Caco-2 (cell line): Measurements from ENCODE around the gene XXYLT1. TPM values are rescaled to one million over a fixed set of nuclear protein-coding genes. Genes with fewer than 3 reads are reported as not detected.

Experiments
- BruUV-seq: library from RNA; stranded (reverse); fragments of 400-500 nt; replicated peaks from 2 replicates; lab custom pipeline; 2021; lab: Mats Ljungman, UMichigan
- CTCF ChIA-PET: fragments of 300-600 bp; sonication (Branson Sonifier 250); formaldehyde crosslinking; loops from one replicate; lab custom pipeline; 2022; ENCODE audit warnings: antibody characterized with exemption; lab: Charles Lee
- POLR2A ChIA-PET: fragments of 300-600 bp; sonication (Branson Sonifier 250); formaldehyde crosslinking; loops from one replicate; lab custom pipeline; 2022; ENCODE audit warnings: antibody characterized with exemption; lab: Charles Lee
- DNase-seq, 2 experiments: peaks; one replicate each; pipeline versions ENCODE4 v3.0.0 to v3.0.0-alpha.2; 2020 to 2022
- H3K27me3 ChIP-seq: replicated peaks from 2 replicates; pipeline ENCODE4 v1.6.0; 2011; ENCODE audit warnings: low read length; ENCODE audit not compliant: control insufficient read depth, insufficient read depth
- H3K36me3 ChIP-seq: 2 replicates; pipeline ENCODE4 v1.5.1; 2011; ENCODE audit warnings: low read length; ENCODE audit not compliant: control insufficient read depth, insufficient read depth
- H3K4me1 ChIP-seq: fragments of 250-450 bp; sonication (Bioruptor Pico); 2 replicates; pipeline ENCODE4 v1.5.1; 2020; ENCODE audit warnings: mild to moderate bottlenecking
- H3K4me3 ChIP-seq: 2 replicates; pipeline ENCODE4 v1.5.1; 2011; ENCODE audit warnings: low read depth, mild to moderate bottlenecking, control low read depth, low read length
- H3K9me3 ChIP-seq: fragments of 250-450 bp; sonication (Bioruptor Pico); 2 replicates; pipeline ENCODE4 v1.5.1; 2020; ENCODE audit warnings: mild to moderate bottlenecking, moderate library complexity
- H3K27ac Mint-ChIP-seq: one replicate; pipeline ENCODE4 v1.8.0; 2022; ENCODE audit warnings: mixed read lengths; ENCODE audit not compliant: unreplicated experiment
- H3K27me3 Mint-ChIP-seq: one replicate; pipeline ENCODE4 v1.8.0; 2022; ENCODE audit warnings: mixed read lengths; ENCODE audit not compliant: insufficient read depth, unreplicated experiment
- H3K36me3 Mint-ChIP-seq: one replicate; pipeline ENCODE4 v1.8.0; 2022; ENCODE audit warnings: mild to moderate bottlenecking, mixed read lengths; ENCODE audit not compliant: insufficient read depth, unreplicated experiment
- H3K4me1 Mint-ChIP-seq: one replicate; pipeline ENCODE4 v1.8.0; 2022; ENCODE audit warnings: low read depth, mixed read lengths; ENCODE audit not compliant: unreplicated experiment
- H3K4me3 Mint-ChIP-seq: one replicate; pipeline ENCODE4 v1.8.0; 2022; ENCODE audit warnings: mild to moderate bottlenecking, moderate library complexity, mixed read lengths; ENCODE audit not compliant: unreplicated experiment
- H3K9me3 Mint-ChIP-seq: one replicate; pipeline ENCODE4 v1.8.0; 2022; ENCODE audit warnings: mixed read lengths; ENCODE audit not compliant: unreplicated experiment
- intact Hi-C: fragments of 100-400 bp; cut with micrococcal nuclease; formaldehyde crosslinking; loops from one replicate; pipeline ENCODE4 v1.10.0; 2022; ENCODE audit not compliant: unreplicated experiment
- total RNA-seq: library from RNA; stranded (reverse); gene quantifications from 2 replicates; pipeline ENCODE4 v1.2.3, GENCODE V29; 2022
- TF ChIP-seq, protein P1 (sequence below), 2 experiments: fragments of 200-600 bp in 1 of 2; IDR thresholded peaks; 1 replicate in 1 of 2; 2 replicates in 1 of 2; pipeline versions ENCODE4 v1.5.1 to v1.8.0; 2011 to 2022; ENCODE audit warnings: antibody characterized with exemption in 1 of 2, control low read depth in 1 of 2, inconsistent platforms in 1 of 2, low read depth in 1 of 2, low read length in 1 of 2, mild to moderate bottlenecking in 1 of 2, moderate library complexity in 1 of 2; ENCODE audit not compliant: insufficient read depth in 1 of 2, severe bottlenecking in 1 of 2, unreplicated experiment in 1 of 2

XXYLT1 gene
- total RNA-seq, 1 experiment from 2014 or later: 14.2 TPM

DNA sequence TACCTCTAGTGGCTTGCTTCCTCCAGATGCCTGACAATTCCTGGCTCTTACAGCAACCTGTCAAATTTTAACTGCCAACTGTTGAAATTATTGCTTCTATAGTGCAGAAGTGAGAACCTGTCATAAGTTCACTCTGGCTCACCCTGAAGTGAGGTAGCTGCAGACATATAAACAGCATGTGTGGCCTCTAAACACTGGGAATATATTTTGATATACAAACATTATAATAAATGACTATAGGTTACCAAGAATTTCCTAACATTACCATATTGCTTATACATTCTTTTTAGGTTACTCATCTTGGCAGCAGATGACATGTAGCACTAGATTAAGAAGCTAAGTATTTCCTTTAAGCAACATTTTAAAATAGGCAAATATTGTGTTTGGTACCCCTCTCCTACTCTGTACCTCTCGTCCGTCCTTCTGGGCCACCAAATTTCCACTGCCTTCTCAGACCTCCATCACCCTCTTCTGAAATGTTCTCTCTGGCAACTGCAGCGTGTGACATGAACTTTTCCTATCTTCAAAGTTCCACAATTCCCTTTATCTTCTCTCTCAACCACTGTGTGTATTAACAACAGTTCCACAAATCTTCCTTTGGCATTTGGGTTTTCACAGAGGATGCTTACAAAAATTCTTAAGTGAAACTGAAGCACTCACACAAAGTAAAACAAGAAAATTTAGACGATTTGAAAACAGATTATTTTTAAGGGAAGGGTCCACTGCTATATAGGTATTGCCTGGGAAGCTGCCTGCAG, 15.3 kb upstream of the XXYLT1 start:
- CTCF ChIA-PET: interaction anchor here (4.1 kb wide), 1 partner anchor 15 kb away, joined by 34 read pairs; the partner anchor contains the start of gene XXYLT1
- Mint-ChIP-seq H3K4me1 (peaks cover 28% of the 10 kb centered on the region), H3K27me3 (no peaks in the 10 kb centered on the region), H3K4me3 (peak overlapping the region; percentile 4), H3K36me3 (peaks cover 22% of the 10 kb centered on the region), H3K27ac (no peak overlapping the region), H3K9me3 (no peaks in the 10 kb centered on the region)
- no TSS peak for BruUV-seq
- H3K27me3 ChIP-seq: no peaks in the 10 kb centered on the region
- H3K9me3 ChIP-seq: 0 out of 2 replicates have a peak, but pooled peaks cover 3% of the 10 kb centered on the region
- POLR2A ChIA-PET: interaction anchor here (1.0 kb wide), 1 partner anchor 11 kb away, joined by 3 read pairs; no protein-coding TSS in a partner anchor
- H3K4me3 ChIP-seq: no peak overlapping the region
- 0 out of 2 replicates have a peak, but pooled peaks cover 1% of the 10 kb centered on the region for H3K36me3 ChIP-seq
- no peak for DNase-seq
- intact Hi-C loops: no loop called here
- TF ChIP-seq, protein P1, sequence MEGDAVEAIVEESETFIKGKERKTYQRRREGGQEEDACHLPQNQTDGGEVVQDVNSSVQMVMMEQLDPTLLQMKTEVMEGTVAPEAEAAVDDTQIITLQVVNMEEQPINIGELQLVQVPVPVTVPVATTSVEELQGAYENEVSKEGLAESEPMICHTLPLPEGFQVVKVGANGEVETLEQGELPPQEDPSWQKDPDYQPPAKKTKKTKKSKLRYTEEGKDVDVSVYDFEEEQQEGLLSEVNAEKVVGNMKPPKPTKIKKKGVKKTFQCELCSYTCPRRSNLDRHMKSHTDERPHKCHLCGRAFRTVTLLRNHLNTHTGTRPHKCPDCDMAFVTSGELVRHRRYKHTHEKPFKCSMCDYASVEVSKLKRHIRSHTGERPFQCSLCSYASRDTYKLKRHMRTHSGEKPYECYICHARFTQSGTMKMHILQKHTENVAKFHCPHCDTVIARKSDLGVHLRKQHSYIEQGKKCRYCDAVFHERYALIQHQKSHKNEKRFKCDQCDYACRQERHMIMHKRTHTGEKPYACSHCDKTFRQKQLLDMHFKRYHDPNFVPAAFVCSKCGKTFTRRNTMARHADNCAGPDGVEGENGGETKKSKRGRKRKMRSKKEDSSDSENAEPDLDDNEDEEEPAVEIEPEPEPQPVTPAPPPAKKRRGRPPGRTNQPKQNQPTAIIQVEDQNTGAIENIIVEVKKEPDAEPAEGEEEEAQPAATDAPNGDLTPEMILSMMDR (IDR thresholded peaks at IDR 0.05; ENCODE audit: insufficient read depth in 1 of 2, low read depth in 1 of 2, low read length in 1 of 2, severe bottlenecking in 1 of 2, unreplicated experiment in 1 of 2): no peak
- H3K4me1 ChIP-seq: peaks cover 56% of the 10 kb centered on the region

DNA sequence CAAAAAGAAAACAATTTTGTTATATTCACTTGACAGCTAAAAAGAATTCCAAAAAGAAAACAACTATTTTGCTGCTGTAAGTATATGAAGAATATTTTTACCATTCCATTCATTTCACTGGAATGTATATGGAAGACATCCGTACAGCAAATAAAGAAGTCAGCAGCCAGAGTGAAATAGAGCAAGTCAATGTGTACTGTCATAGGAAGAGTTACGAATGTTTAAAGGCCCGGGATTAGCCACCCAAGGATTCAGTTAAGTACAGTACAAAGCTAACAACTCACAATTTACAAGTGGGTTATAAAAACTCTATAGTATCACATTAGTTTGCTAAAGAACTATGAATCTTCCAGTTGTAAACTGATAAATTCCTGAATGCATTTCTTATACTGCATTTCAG, 14.4 kb upstream of the XXYLT1 start:
- H3K27ac Mint-ChIP-seq: no peak overlapping the region
- BruUV-seq: no TSS peak
- DNase-seq: no peak
- Histone ChIP-seq H3K9me3 (no peaks in the 10 kb centered on the region), H3K4me3 (no peak overlapping the region), H3K27me3 (no peaks in the 10 kb centered on the region), H3K36me3 (0 out of 2 replicates have a peak, but pooled peaks cover 1% of the 10 kb centered on the region), H3K4me1 (peaks cover 56% of the 10 kb centered on the region)
- H3K4me1 Mint-ChIP-seq: peaks cover 28% of the 10 kb centered on the region
- peaks cover 22% of the 10 kb centered on the region for H3K36me3 Mint-ChIP-seq
- POLR2A ChIA-PET: no interaction called here
- TF ChIP-seq, protein P1 (IDR thresholded peaks at IDR 0.05; ENCODE audit: insufficient read depth in 1 of 2, low read depth in 1 of 2, low read length in 1 of 2, severe bottlenecking in 1 of 2, unreplicated experiment in 1 of 2): no peak
- CTCF ChIA-PET: interaction anchor here (4.1 kb wide), 1 partner anchor 14 kb away, joined by 34 read pairs; the partner anchor contains the start of gene XXYLT1
- H3K9me3 Mint-ChIP-seq: no peaks in the 10 kb centered on the region
- intact Hi-C loops: loop anchor here (1.0 kb wide), 2 partner anchors 12 to 14 kb away; partner anchors contain the start of gene XXYLT1
- no peaks in the 10 kb centered on the region for H3K27me3 Mint-ChIP-seq
- H3K4me3 Mint-ChIP-seq: peak overlapping the region; percentile 31

- Mint-ChIP-seq H3K27me3 (no peaks in the 10 kb centered on the region), H3K27ac (no peak overlapping the region), H3K4me1 (peaks cover 28% of the 10 kb centered on the region), H3K36me3 (peaks cover 22% of the 10 kb centered on the region), H3K4me3 (peak overlapping the region; percentile 31), H3K9me3 (no peaks in the 10 kb centered on the region)
- Histone ChIP-seq H3K4me3 (no peak overlapping the region), H3K36me3 (0 out of 2 replicates have a peak, but pooled peaks cover 1% of the 10 kb centered on the region), H3K9me3 (no peaks in the 10 kb centered on the region), H3K4me1 (peaks cover 56% of the 10 kb centered on the region), H3K27me3 (no peaks in the 10 kb centered on the region)
- BruUV-seq: no TSS peak
- peak in 1 of 2 experiments; percentile 61 for DNase-seq
- intact Hi-C loops: loop anchor here (1.0 kb wide), 2 partner anchors 12 to 14 kb away; partner anchors contain the start of gene XXYLT1
- ChIA-PET POLR2A (interaction anchor here (0.5 kb wide), 1 partner anchor 157 kb away, joined by 4 read pairs; no protein-coding TSS in a partner anchor), CTCF (interaction anchor here (4.1 kb wide), 1 partner anchor 14 kb away, joined by 34 read pairs; the partner anchor contains the start of gene XXYLT1)
- TF ChIP-seq, protein P1 (IDR thresholded peaks at IDR 0.05; ENCODE audit: insufficient read depth in 1 of 2, low read depth in 1 of 2, low read length in 1 of 2, severe bottlenecking in 1 of 2, unreplicated experiment in 1 of 2): no peak
Observed at GRCh38 chr3:195284842-195285241, 13.9 kb upstream of the XXYLT1 start.
